ENCODE data around the gene CASP2. TPM values are rescaled to one million over a fixed set of nuclear protein-coding genes. Genes with fewer than 3 reads are reported as not detected.

The CASP2 gene
- total RNA-seq, 1 experiment from 2014 or later: 64.1 TPM

DNA sequence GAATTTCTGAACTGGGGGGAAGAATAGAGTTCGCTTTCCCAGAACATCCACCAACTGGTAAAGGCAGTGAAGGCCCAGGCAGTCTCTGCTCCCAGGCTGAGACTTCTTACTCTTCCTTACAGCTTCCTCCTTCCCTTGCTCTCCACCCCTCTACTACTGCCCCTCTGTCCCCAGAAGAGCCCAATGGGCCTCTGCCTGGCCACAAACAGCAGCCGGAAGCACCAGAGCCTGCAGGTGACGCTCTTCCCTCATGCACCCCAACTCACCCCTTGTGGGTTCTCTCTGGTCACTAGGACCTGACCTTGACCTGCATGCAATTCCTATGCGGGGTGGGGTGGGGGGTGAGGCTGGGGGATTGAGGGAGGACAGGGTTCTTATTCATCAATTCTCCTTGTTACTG lies 57.9 kb downstream of the CASP2 start:
- no peaks in the 10 kb centered on the region for H3K9me3 ChIP-seq (ENCODE audit: control insufficient read depth in 1 of 2, insufficient read depth in 1 of 2, low read depth in 1 of 2, low read length in 2 of 2)
- peak overlapping the region in 1 of 2 experiments; percentile 51; a peak in 1 of 4 replicates for H3K4me3 ChIP-seq (replicated peaks in 1 of 2; ENCODE audit: low read depth in 1 of 2, low read length in 2 of 2)
- peak overlapping the region; percentile 40; the same call in 1 of the 2 replicates for H3K9ac ChIP-seq (ENCODE audit: low read length)
- no peaks in the 10 kb centered on the region for H3K79me2 ChIP-seq (ENCODE audit: insufficient read depth, low read length)
- peak overlapping the region; percentile 89 for H2AFZ ChIP-seq (ENCODE audit: low read depth, low read length, poor library complexity, severe bottlenecking)
- POLR2A ChIA-PET: no interaction called here
- H3K9me2 ChIP-seq (ENCODE audit: insufficient read depth): no peaks in the 10 kb centered on the region
- no peak overlapping the region for H3K27ac ChIP-seq (ENCODE audit: low read depth, low read length)
- TF ChIP-seq RAD21 (IDR thresholded peaks at IDR 0.05; ENCODE audit: low read depth): no peak
- TF ChIP-seq ZNF274 (IDR thresholded peaks at IDR 0.05; ENCODE audit: low read depth, low read length): no peak
- TF ChIP-seq, protein P1, sequence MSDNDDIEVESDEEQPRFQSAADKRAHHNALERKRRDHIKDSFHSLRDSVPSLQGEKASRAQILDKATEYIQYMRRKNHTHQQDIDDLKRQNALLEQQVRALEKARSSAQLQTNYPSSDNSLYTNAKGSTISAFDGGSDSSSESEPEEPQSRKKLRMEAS (IDR thresholded peaks at IDR 0.05): no peak
- no peak for TF ChIP-seq CBX3 (IDR thresholded peaks at IDR 0.05; ENCODE audit: low read depth)
- no peak for TF ChIP-seq EZH2 (IDR thresholded peaks at IDR 0.05)
- no peak for TF ChIP-seq FOSL1 (IDR thresholded peaks at IDR 0.05; ENCODE audit: low read depth)
- TF ChIP-seq, protein P2, sequence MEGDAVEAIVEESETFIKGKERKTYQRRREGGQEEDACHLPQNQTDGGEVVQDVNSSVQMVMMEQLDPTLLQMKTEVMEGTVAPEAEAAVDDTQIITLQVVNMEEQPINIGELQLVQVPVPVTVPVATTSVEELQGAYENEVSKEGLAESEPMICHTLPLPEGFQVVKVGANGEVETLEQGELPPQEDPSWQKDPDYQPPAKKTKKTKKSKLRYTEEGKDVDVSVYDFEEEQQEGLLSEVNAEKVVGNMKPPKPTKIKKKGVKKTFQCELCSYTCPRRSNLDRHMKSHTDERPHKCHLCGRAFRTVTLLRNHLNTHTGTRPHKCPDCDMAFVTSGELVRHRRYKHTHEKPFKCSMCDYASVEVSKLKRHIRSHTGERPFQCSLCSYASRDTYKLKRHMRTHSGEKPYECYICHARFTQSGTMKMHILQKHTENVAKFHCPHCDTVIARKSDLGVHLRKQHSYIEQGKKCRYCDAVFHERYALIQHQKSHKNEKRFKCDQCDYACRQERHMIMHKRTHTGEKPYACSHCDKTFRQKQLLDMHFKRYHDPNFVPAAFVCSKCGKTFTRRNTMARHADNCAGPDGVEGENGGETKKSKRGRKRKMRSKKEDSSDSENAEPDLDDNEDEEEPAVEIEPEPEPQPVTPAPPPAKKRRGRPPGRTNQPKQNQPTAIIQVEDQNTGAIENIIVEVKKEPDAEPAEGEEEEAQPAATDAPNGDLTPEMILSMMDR (IDR thresholded peaks at IDR 0.05 in 2 of 3, conservative IDR thresholded peaks at IDR 0.05 in 1 of 3; ENCODE audit: borderline replicate concordance in 1 of 3, insufficient read depth in 1 of 3, low read depth in 2 of 3, low read length in 2 of 3): no peak
- TF ChIP-seq, protein P3, sequence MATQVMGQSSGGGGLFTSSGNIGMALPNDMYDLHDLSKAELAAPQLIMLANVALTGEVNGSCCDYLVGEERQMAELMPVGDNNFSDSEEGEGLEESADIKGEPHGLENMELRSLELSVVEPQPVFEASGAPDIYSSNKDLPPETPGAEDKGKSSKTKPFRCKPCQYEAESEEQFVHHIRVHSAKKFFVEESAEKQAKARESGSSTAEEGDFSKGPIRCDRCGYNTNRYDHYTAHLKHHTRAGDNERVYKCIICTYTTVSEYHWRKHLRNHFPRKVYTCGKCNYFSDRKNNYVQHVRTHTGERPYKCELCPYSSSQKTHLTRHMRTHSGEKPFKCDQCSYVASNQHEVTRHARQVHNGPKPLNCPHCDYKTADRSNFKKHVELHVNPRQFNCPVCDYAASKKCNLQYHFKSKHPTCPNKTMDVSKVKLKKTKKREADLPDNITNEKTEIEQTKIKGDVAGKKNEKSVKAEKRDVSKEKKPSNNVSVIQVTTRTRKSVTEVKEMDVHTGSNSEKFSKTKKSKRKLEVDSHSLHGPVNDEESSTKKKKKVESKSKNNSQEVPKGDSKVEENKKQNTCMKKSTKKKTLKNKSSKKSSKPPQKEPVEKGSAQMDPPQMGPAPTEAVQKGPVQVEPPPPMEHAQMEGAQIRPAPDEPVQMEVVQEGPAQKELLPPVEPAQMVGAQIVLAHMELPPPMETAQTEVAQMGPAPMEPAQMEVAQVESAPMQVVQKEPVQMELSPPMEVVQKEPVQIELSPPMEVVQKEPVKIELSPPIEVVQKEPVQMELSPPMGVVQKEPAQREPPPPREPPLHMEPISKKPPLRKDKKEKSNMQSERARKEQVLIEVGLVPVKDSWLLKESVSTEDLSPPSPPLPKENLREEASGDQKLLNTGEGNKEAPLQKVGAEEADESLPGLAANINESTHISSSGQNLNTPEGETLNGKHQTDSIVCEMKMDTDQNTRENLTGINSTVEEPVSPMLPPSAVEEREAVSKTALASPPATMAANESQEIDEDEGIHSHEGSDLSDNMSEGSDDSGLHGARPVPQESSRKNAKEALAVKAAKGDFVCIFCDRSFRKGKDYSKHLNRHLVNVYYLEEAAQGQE (IDR thresholded peaks at IDR 0.05; ENCODE audit: low read depth): no peak
- H3K4me1 ChIP-seq (ENCODE audit: control insufficient read depth in 1 of 2, insufficient read depth in 2 of 2, low read length in 2 of 2): peaks cover 4 to 14% of the 10 kb centered on the region in 2 experiments; a peak in 3 of 4 replicates
- ATAC-seq: no peak; the same call in 1 of the 2 replicates
- intact Hi-C loops (cut with micrococcal nuclease): no loop called here
- TSS peak; percentile 30 for BruUV-seq (replicated peaks)
- H3K36me3 ChIP-seq (ENCODE audit: control insufficient read depth in 1 of 2, insufficient read depth in 2 of 2, low read length in 2 of 2): no peaks in the 10 kb centered on the region
- no peaks in the 10 kb centered on the region for H4K20me1 ChIP-seq (ENCODE audit: insufficient read depth)
- DNase-seq (ENCODE audit: low read depth, low spot score): no peak
- RAD21 ChIA-PET (ENCODE audit: low non-redundant PET in 1 of 2, low total read pairs in 2 of 2, uncharacterized antibody in 2 of 2, unreplicated experiment in 2 of 2): no interaction called here
- CTCF ChIA-PET: interaction anchor here (0.6 to 2.7 kb wide), 6 partner anchors 9 to 105 kb away, joined by 3 to 14 read pairs (median 5); no protein-coding TSS in a partner anchor
- H3K27me3 ChIP-seq (ENCODE audit: insufficient read depth, low read length): no peaks in the 10 kb centered on the region
- H3K4me2 ChIP-seq (ENCODE audit: low read length): peak overlapping the region; percentile 80

Data from HCT116 (cell line).